Daoy (cell line): Measurements from ENCODE around the gene YBEY. TPM values are rescaled to one million over a fixed set of nuclear protein-coding genes. Genes with fewer than 3 reads are reported as not detected.
A peak's percentile ranks its signal among the peaks of the same experiment; 100 is the strongest.

Source experiments
- DNase-seq: peaks from one replicate; pipeline ENCODE4 v3.0.0-alpha.2; 2015; ENCODE audit warnings: low read depth
- total RNA-seq: library from RNA; depleted of rRNA; stranded (reverse); fragments of >200 nt; shearing (Covaris generic); gene quantifications from 2 replicates; pipeline ENCODE4 v1.2.3, GENCODE V29; 2014

The YBEY gene
- total RNA-seq, 1 experiment from 2014 or later, result 25.8 TPM

GRCh38 chr21:46264690-46265144 lies 21.4 kb upstream of the YBEY start:
- DNase-seq, result no peak

GRCh38 chr21:46265736-46266525 lies 20.2 kb upstream of the YBEY start:
- no peak for DNase-seq

- DNase-seq, result no peak
Observed at GRCh38 chr21:46266946-46267345, 19.2 kb upstream of the YBEY start.

- DNase-seq, result no peak
Observed at GRCh38 chr21:46268371-46268770, 17.8 kb upstream of the YBEY start.

GRCh38 chr21:46269466-46269865 lies 16.7 kb upstream of the YBEY start:
- no peak for DNase-seq

GRCh38 chr21:46273341-46273740 lies 12.8 kb upstream of the YBEY start:
- DNase-seq, result no peak

- no peak for DNase-seq
Observed at GRCh38 chr21:46274797-46275390, 11.2 kb upstream of the YBEY start.

GRCh38 chr21:46284077-46284644 lies 2.0 kb upstream of the YBEY start:
- no peak for DNase-seq

GRCh38 chr21:46284733-46285132 lies 1.4 kb upstream of the YBEY start:
- DNase-seq, result no peak

- no peak for DNase-seq
Observed at GRCh38 chr21:46285206-46285661, 908 bp upstream of the YBEY start, which contains the start of gene MCM3AP. Gene MCM3AP (minus strand): TSS chr21:46285611. CDS start chr21:46285286, 325 bp downstream.

GRCh38 chr21:46286648-46287002 lies 483 bp downstream of the YBEY start:
- no peak for DNase-seq

- no peak for DNase-seq
Observed at GRCh38 chr21:46287541-46287940, 1.4 kb downstream of the YBEY start.

- DNase-seq, result no peak
Observed at GRCh38 chr21:46289655-46290179, 3.6 kb downstream of the YBEY start.

- no peak for DNase-seq
Observed at GRCh38 chr21:46291561-46291960, 5.4 kb downstream of the YBEY start.

- DNase-seq, result peak; percentile 89
Observed at GRCh38 chr21:46294647-46295176, 8.6 kb downstream of the YBEY start.

GRCh38 chr21:46295177-46295770 lies 9.1 kb downstream of the YBEY start:
- peak; percentile 96 for DNase-seq

- peak; percentile 94 for DNase-seq
Observed at GRCh38 chr21:46295996-46296752, 10.0 kb downstream of the YBEY start.

- DNase-seq, result peak; percentile 35
Observed at GRCh38 chr21:46297338-46298271, 11.5 kb downstream of the YBEY start.

GRCh38 chr21:46299167-46299566 lies 13.0 kb downstream of the YBEY start:
- no peak for DNase-seq

- no peak for DNase-seq
Observed at GRCh38 chr21:46301759-46302158, 15.6 kb downstream of the YBEY start.
